Stimulated activated CD4-positive, alpha-beta T cell treated with anti-CD3 and anti-CD28 coated beads, Interleukin-4, amount 100 ng/mL, for 1 hour (primary cell): ENCODE data around the gene GNAI2.

Experiments
- DNase-seq: peaks from one replicate; pipeline ENCODE4 v3.0.0-alpha.2; 2020

GNAI2 gene

DNA sequence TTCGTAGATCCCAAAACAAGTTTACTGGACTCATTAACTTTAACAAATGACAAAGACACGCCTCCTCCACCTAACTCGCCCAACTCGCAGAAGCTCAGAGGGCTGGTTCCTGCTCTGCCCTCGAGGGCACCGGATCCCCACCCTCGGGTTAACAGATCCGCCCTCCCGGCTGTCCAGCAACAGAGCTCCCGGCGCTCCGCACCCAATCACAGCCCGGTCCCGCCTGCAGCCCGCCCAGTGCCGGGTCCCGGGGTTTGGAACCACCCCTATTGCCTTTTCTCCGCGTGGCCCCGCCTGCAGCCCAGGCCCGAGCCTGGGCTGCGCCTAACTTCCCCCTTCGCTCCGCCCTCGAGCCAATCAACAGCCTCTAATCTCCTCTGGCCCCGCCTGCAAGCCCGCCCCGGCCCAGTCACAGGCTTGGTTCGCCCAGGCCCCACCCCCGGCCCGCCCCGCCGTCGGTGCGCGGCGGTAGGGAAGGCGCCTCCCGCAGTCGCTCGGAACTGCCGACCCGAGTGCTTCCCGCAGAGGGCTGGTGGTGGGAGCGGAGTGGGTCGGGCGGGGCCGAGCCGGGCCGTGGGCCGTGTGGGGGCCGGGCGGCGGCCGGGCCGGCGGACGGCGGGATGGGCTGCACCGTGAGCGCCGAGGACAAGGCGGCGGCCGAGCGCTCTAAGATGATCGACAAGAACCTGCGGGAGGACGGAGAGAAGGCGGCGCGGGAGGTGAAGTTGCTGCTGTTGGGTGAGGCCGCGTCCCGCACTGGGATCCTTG is at the start of gene GNAI2:
Gene GNAI2, plus strand, starts transcription at position 489 of the 768 bp plus-strand sequence. Its CDS starts 132 bp downstream, at position 621.
- DNase-seq, result peak; percentile 99

- no peak for DNase-seq
Measured at GRCh38 chr3:50187750-50188149, 48.3 kb upstream of the GNAI2 start.

DNA sequence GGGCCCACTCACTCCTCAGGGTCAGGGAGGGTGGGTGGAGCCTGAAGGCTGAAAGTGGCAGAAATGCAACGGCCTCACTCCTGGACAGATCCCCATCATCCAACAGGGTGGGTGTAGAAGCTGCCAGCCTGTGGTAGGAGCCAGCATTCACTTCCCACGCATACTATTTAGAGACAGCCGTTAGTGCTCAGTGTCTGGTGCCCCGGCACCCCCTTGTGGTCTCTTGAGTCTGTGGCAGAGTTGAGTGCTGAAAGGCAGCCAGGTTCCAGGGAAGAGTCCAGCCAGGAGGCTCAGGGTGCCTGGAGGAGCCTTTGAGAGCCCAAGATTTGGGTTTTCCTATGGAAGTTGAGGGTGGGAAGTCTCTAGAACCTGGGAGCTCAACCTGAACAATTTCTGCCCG is 46.7 kb upstream of the GNAI2 start:
- DNase-seq, result peak; percentile 35

DNA sequence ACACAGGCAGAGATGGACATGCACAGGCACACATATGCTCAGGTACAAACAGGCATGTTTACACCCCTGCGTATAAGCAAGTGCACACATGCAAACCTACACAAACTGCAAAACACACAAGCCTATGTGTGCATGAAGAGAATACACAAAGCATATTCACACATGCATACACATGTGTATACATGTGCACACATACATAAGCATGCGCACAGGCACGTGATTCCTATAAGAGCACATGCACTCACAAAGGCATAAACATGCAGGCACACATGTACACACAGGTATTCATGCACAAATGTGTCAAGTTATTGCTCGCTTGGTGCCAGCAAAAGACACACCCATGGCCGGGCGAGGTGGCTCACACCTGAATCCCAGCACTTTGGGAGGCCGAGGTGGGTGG is 46.0 kb upstream of the GNAI2 start:
- DNase-seq, result no peak

GRCh38 chr3:50190936-50191660 is 44.9 kb upstream of the GNAI2 start, which contains the start of gene GNAT1:
GNAT1 (plus strand) TSS chr3:50191610; CDS start chr3:50191726, 116 bp downstream.
- DNase-seq, result no peak

DNA sequence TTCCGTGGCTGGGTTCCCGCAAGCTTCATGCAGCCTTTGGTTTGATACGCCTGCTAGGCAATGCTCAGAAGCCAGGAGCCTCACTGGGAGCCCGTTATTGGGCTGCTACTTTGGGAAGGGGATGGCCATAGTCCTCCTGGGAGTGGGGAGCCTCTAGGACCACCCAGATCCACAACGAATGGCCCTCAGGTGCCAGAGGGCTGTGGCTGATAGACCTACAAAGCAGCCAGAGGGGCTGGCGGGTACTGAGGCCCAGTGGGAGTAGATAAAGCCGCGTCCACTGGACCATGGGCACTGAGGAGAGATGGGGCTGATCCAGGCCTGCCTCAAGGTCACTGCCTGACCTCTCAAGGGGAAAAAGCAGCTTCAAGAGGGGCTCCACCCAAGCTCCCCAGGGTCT is 43.9 kb upstream of the GNAI2 start:
- no peak for DNase-seq

- peak; percentile 85 for DNase-seq
Measured at GRCh38 chr3:50192689-50193141, 43.3 kb upstream of the GNAI2 start.

DNA sequence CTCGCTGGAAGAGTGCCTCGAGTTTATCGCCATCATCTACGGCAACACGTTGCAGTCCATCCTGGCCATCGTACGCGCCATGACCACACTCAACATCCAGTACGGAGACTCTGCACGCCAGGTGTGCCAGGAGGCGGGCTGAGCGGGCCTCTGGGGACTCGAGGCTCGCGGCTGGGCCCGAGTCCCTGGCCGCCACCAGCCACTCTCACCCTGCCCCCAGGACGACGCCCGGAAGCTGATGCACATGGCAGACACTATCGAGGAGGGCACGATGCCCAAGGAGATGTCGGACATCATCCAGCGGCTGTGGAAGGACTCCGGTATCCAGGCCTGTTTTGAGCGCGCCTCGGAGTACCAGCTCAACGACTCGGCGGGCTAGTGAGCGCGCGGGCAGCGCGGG is 42.7 kb upstream of the GNAI2 start:
- no peak for DNase-seq

- no peak for DNase-seq
Measured at GRCh38 chr3:50193746-50194127, 42.3 kb upstream of the GNAI2 start.

GRCh38 chr3:50194128-50194902 is 41.7 kb upstream of the GNAI2 start:
- DNase-seq, result peak; percentile 84

DNA sequence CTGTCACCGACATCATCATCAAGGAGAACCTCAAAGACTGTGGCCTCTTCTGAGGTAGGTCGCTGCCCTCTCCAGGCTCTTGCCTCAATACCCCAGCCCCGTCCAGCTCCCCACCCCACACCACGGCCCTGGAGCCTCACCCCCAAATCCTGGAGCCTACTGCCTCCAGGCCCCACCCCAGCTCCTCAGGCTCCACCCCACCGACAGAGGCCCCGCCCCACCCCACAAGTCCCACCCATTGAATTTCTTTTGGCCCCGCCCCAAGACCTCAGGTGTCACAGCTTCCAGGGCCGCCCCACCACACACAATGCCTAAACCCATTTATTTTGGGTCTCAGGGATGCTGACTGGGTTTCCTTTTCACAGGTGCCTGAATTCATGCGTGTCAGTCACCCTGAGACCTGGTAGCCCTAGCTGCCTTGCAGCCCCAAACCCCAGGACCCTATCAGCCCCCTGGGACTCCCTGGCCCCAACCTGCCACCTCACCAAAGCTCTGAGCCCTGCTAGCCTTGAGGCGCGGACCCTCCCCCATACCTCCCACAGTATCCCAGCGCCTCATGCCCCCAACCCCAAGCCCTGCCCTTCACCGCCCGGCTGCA is 41.0 kb upstream of the GNAI2 start:
- peak; percentile 38 for DNase-seq

DNA sequence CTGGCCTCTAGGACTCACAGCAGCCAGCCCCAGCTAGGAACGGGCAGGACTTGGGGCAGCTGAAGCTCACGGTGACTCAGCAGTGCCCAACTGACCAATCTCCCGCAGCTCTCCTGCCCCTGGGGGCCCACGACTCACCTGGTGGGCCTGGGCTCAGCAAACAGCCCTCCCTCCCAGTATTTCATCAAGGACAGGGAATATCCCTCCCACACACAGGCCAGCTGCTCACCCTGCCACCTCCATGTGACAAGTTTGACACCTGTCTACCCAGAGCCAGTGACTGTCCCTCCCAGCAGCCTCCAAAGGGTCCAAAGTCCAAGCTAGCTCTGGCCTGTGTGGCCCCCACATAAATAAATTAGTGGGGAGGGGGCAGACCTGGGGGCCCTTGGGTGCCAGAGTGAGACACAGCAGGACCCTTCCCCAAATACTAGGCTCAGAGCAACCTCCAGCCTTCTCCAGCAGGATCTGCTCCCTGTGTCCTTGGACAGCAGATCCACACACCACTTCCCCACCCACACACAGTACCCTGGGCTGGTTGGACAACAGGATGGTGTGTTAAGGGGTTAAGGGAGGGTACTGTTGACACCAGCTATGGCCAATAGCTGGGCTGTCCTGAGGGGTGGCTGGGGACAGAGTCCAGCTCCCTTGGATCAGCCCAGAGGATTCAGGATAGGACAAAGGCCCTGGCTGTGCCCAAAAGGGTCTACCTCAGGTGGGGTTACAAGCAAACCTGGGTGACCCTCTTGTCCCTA is 40.3 kb upstream of the GNAI2 start:
- DNase-seq, result no peak

GRCh38 chr3:50196253-50196801 is 39.7 kb upstream of the GNAI2 start:
- no peak for DNase-seq

DNA sequence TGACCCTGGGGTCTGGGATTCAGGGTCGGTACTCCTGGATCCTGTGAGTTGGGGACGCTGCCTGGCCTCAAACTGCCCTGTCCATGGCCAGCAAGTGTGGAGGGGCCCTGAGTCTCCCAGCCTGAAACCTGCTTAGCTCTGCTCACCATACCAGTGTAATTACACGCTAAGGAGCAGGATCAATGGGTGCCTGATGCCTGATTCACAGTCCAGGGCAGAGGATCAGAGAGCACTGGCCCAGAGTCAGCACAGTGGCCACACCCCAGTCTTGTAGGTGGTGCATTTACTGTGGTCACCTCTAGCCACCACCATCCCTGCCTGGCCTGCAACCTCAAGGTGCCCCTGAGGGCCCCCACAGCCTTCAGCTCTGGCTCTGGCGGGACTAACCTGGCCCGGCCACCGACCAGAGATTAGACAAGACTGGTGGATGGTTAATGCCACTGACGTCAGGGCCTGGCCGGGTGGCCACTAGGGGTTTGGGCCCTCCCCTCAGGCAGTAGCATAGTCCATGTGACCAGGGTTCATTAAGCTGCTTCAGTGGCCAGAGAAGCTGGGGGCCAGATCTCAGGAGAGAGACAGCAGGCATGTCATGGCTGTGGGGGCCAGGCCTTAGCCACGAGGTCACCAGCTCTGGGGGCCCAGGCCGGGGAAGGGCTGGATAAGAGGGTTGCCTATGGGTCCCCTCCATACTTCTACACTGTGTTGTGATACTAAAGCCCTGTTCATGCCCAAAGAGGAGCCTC is 34.3 kb upstream of the GNAI2 start:
- no peak for DNase-seq

- DNase-seq, result no peak
Measured at GRCh38 chr3:50202353-50203112, 33.5 kb upstream of the GNAI2 start.

DNA sequence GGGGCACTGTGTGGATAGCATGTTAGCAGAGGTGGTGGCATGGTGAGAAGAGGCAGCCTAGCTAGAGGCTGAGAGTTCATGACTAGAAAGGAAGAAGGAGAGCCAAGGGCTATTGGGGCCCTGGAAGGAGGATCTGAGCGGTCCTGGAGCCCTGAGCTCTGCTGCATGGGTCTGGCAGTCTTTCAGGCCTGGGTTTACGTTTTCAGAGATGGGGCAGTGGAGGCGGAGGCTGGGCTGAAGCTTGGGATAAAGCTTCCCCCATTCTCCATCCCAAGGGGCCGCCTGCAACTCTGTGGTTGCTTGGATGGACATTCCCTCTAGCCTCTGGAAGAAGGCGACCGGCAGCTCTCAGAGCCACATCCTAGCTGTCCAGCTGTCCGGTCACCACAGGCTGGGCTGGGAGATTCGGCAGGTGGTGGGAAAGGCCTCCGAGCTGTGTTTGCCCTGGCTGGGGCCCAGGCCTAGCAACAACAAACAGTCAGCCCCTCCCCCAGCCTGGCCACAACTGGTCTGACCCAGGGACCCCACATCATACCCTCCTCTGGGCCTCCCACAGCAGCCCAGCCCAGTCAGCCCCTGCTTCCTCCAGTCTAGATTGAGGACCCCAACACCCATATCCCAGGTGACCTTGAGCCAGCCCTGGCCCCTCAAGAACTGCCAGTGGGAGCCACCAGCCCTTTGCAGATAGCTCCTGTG is 32.7 kb upstream of the GNAI2 start:
- no peak for DNase-seq

- DNase-seq, result no peak
Measured at GRCh38 chr3:50203809-50204803, 31.9 kb upstream of the GNAI2 start.

GRCh38 chr3:50204804-50205412 is 31.1 kb upstream of the GNAI2 start, which contains the start of gene SLC38A3:
SLC38A3 (plus strand) TSS chr3:50205271; CDS start chr3:50214200, 8,929 bp downstream.
- peak; percentile 30 for DNase-seq
